Spleen (tissue), 11 donors: ENCODE data around the gene GIMD1. TPM values are rescaled to one million over a fixed set of nuclear protein-coding genes. Genes with fewer than 3 reads are reported as not detected.

Source experiments
- DNase-seq: peaks from one replicate; pipeline ENCODE4 v3.0.0-alpha.2; 2020
- H3K27ac ChIP-seq, 8 donors: fragments of 200-600 bp; sonication (generic) in 7 of 8; 1 replicate in 4 of 8; 2 replicates in 4 of 8; pipeline versions ENCODE4 v1.5.0 to v1.8.0; 2016 to 2021; ENCODE audit warnings: inconsistent platforms in 4 of 8, mild to moderate bottlenecking in 4 of 8, moderate library complexity in 1 of 8
- H3K27me3 ChIP-seq, 7 donors: fragments of 200-600 bp; sonication (generic) in 6 of 7; replicated peaks in 1 of 7; 1 replicate in 4 of 7; 2 replicates in 3 of 7; pipeline versions ENCODE4 v1.5.0 to v1.8.0; 2016 to 2021; ENCODE audit warnings: inconsistent platforms in 3 of 7, mild to moderate bottlenecking in 1 of 7
- H3K36me3 ChIP-seq, 6 donors: fragments of 200-600 bp; sonication (generic) in 5 of 6; 1 replicate in 4 of 6; 2 replicates in 2 of 6; pipeline versions ENCODE4 v1.5.0 to v1.8.0; 2016 to 2021; ENCODE audit warnings: inconsistent platforms in 2 of 6
- H3K4me1 ChIP-seq, 6 donors: fragments of 200-600 bp; sonication (generic) in 5 of 6; 1 replicate in 3 of 6; 2 replicates in 3 of 6; pipeline versions ENCODE4 v1.5.0 to v1.8.0; 2016 to 2021; ENCODE audit warnings: inconsistent platforms in 3 of 6
- H3K4me3 ChIP-seq, 8 donors: fragments of 200-600 bp; sonication (generic) in 7 of 8; 1 replicate in 4 of 8; 2 replicates in 4 of 8; pipeline versions ENCODE4 v1.5.0 to v1.8.0; 2016 to 2021; ENCODE audit warnings: inconsistent platforms in 4 of 8, mild to moderate bottlenecking in 4 of 8, moderate library complexity in 2 of 8
- H3K9me3 ChIP-seq, 8 donors: fragments of 200-600 bp; sonication (generic) in 7 of 8; 1 replicate in 4 of 8; 2 replicates in 4 of 8; pipeline versions ENCODE4 v1.5.0 to v1.8.0; 2016 to 2021; ENCODE audit warnings: inconsistent platforms in 4 of 8
- POLR2A ChIP-seq, 3 donors: fragments of 450-650 bp; IDR thresholded peaks; one replicate each; pipeline ENCODE4 v1.5.1; 2017; ENCODE audit warnings: antibody characterized with exemption in 3 of 3, mild to moderate bottlenecking in 1 of 3
- POLR2AphosphoS5 ChIP-seq, 3 donors: sonication (generic); formaldehyde crosslinking; IDR thresholded peaks; one replicate each; pipeline ENCODE4 v1.5.1; 2017; ENCODE audit warnings: antibody characterized with exemption in 3 of 3
- WGBS, 5 donors: extraction: QIAGEN DNeasy Blood & Tissue Kit in 3 of 5; methylation state at CpG; one replicate each; pipeline versions ENCODE4 v1.1.5 to v1.1.7; 2013 to 2018; 5-methylcytosine and 5-hydroxymethylcytosine counted together
- intact Hi-C: fragments of 100-400 bp; cut with DNase I; formaldehyde crosslinking; loops from one replicate; pipeline ENCODE4 v1.15.0; 2023; ENCODE audit warnings: low total_unique reads
- polyA plus RNA-seq, 3 donors: library from polyadenylated mRNA; stranded (reverse); fragments of 200-250 nt; gene quantifications; one replicate each; pipeline ENCODE4 v1.2.1, GENCODE V29; 2013
- total RNA-seq, 7 donors: library from RNA; depleted of rRNA in 3 of 7; stranded (reverse); fragments of >200 nt in 3 of 7; fragmentation: NEBNext Ultra II Directional in 4 of 7; extraction: Animal tissue kit (Norgen Biotek cat#: 25700) in 4 of 7; gene quantifications; one replicate each; pipeline versions ENCODE4 v1.1.0 to v1.2.1, GENCODE V29; 2016 to 2021
- TF ChIP-seq, protein P1 (sequence below), 11 experiments: fragments of 200-600 bp in 7 of 11; fragments of 450-650 bp in 4 of 11; sonication (generic) in 4 of 11; IDR thresholded peaks in 8 of 11; conservative IDR thresholded peaks in 3 of 11; 1 replicate in 7 of 11; 2 replicates in 4 of 11; pipeline versions ENCODE4 v1.4.0 to v1.8.0; 2016 to 2021; ENCODE audit warnings: antibody characterized with exemption in 11 of 11, inconsistent platforms in 4 of 11, mild to moderate bottlenecking in 1 of 11
- donor health status: healthy with polysubstance abuse.
- donor health status: DM: no; HTN: no; CAD: no; lungs with moderate emphysema.
- donor health status: DM: no; HTN: no; CAD: no.
- donor health status: Bipolar disorder and iron deficiency.
- donor health status: healthy.
- donor health status: DM: no; HTN: no; CAD: no.
- donor health status: DM: yes; HTN: yes; CAD: no.

The GIMD1 gene
- total and polyA plus RNA-seq, 10 donors, result not detected

DNA sequence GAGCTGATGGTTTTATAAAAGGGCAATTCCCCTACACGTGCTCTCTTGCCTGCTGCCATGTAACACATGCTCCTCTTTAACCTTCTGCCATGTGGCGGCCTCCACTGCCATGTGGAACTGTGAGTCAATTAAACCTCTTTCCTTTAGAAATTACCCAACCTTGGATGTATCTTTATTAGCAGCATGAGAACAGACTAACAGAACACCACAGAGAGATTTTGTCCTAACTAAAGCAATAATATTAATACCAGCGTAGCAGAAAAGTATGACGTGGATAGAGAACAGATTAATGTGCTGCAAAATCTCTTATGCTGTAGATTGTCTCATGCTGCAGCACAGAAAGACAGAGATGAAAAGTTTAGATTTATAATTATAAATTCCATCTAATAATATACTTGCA, 29.1 kb downstream of the GIMD1 start:
- intact Hi-C loops, result no loop called here
- peaks cover 8 to 81% (median 49%) of the 10 kb centered on the region in 6 donors for H3K36me3 ChIP-seq
- no peak for TF ChIP-seq POLR2AphosphoS5 (IDR thresholded peaks at IDR 0.05)
- TF ChIP-seq, protein P1, sequence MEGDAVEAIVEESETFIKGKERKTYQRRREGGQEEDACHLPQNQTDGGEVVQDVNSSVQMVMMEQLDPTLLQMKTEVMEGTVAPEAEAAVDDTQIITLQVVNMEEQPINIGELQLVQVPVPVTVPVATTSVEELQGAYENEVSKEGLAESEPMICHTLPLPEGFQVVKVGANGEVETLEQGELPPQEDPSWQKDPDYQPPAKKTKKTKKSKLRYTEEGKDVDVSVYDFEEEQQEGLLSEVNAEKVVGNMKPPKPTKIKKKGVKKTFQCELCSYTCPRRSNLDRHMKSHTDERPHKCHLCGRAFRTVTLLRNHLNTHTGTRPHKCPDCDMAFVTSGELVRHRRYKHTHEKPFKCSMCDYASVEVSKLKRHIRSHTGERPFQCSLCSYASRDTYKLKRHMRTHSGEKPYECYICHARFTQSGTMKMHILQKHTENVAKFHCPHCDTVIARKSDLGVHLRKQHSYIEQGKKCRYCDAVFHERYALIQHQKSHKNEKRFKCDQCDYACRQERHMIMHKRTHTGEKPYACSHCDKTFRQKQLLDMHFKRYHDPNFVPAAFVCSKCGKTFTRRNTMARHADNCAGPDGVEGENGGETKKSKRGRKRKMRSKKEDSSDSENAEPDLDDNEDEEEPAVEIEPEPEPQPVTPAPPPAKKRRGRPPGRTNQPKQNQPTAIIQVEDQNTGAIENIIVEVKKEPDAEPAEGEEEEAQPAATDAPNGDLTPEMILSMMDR (IDR thresholded peaks at IDR 0.05 in 8 of 11, conservative IDR thresholded peaks at IDR 0.05 in 3 of 11), result no peak
- TF ChIP-seq POLR2A (IDR thresholded peaks at IDR 0.05), result no peak

DNA sequence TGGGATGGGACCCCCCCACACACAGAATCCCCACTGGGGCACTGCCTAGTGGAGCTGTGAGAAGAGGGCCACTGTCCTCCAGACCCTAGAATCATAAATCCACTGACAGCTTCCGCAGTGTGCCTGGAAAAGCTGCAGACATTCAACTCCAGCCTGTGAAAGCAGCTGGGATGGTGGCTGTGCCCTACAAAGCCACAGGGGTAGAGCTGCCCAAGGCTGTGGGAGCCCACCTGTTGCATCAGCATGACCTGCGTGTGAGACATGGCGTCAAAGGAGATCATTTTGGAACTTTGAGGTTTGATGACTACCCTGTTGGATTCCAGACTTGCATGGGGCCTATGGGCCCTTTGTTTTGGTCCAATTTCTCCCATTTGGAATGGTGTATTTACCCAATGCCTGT, 29.9 kb downstream of the GIMD1 start:
- intact Hi-C loops, result no loop called here
- Histone ChIP-seq H3K4me3 (no peak overlapping the region), H3K36me3 (peaks cover 8 to 82% (median 54%) of the 10 kb centered on the region in 6 donors), H3K9me3 (peaks cover 0 to 27% (median 16%) of the 10 kb centered on the region in 8 donors), H3K4me1 (peaks cover 0 to 17% (median 0%) of the 10 kb centered on the region in 6 donors), H3K27ac (no peak overlapping the region), H3K27me3 (no peaks in the 10 kb centered on the region)
- DNase-seq, result no peak
- no peak for TF ChIP-seq POLR2AphosphoS5 (IDR thresholded peaks at IDR 0.05)
- TF ChIP-seq, protein P1 (IDR thresholded peaks at IDR 0.05 in 8 of 11, conservative IDR thresholded peaks at IDR 0.05 in 3 of 11), result no peak
- no peak for TF ChIP-seq POLR2A (IDR thresholded peaks at IDR 0.05)
- WGBS, 5 donors, result 97 to 100% (median 98%) methylated on average over 3 of the region's 3 CpGs

More for the DNA sequence above, 29.1 kb downstream of the GIMD1 start:
- no peak overlapping the region for H3K4me3 ChIP-seq
- no peak overlapping the region for H3K27ac ChIP-seq
- H3K27me3 ChIP-seq, result no peaks in the 10 kb centered on the region
- no peak for DNase-seq
- peaks cover 0 to 27% (median 16%) of the 10 kb centered on the region in 8 donors for H3K9me3 ChIP-seq
- H3K4me1 ChIP-seq, result peaks cover 0 to 21% (median 0%) of the 10 kb centered on the region in 6 donors
- WGBS, 5 donors, result 89 to 99% (median 94%) methylated on average over 4 of the region's 4 CpGs

DNA sequence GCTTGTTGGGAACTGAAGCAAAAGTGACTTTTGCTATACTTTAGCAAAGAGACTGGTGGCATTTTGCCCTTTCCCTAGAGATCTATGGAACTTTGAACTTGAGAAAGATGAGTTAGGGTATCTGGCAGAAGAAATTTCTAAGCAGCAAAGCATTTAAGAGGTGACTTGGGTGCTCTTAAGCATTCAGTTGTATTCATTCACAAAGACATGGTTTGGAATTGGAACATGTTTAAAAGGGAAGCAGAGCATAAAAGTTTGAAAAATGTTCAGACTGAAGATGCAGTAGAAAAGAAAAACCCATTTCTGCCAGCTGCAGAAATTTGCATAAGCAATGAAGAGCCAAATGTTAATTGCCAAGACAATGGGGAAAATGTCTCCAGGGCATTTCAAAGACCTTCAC, 30.7 kb downstream of the GIMD1 start:
- Histone ChIP-seq H3K27ac (no peak overlapping the region), H3K4me3 (no peak overlapping the region), H3K36me3 (peaks cover 8 to 89% (median 61%) of the 10 kb centered on the region in 6 donors), H3K4me1 (peaks cover 0 to 17% (median 0%) of the 10 kb centered on the region in 6 donors), H3K9me3 (peaks cover 0 to 27% (median 16%) of the 10 kb centered on the region in 8 donors), H3K27me3 (no peaks in the 10 kb centered on the region)
- intact Hi-C loops, result no loop called here
- no peak for DNase-seq
- TF ChIP-seq, protein P1 (IDR thresholded peaks at IDR 0.05 in 8 of 11, conservative IDR thresholded peaks at IDR 0.05 in 3 of 11), result no peak
- TF ChIP-seq POLR2A (IDR thresholded peaks at IDR 0.05) (no peak), POLR2AphosphoS5 (IDR thresholded peaks at IDR 0.05) (no peak)

DNA sequence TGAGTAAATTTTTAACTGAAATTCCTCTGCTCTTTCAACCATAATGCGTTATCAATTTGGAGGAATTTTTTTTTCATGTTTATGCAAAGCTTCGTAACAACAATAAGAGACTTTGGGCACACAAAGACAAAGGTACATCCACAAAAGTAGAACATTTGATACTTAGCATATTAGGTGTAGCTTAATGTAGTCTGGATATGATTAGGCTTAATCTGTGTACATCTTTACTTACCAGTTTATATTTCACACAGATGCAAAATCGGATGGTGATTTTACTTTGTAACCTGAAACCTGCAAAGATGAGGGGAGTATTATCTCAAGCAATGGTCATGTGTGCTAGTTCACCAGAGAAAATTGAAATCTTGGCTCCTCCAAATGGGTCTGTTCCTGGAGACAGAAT, 32.0 kb downstream of the GIMD1 start:
- Histone ChIP-seq H3K4me3 (no peak overlapping the region), H3K27ac (no peak overlapping the region), H3K9me3 (peaks cover 0 to 27% (median 16%) of the 10 kb centered on the region in 8 donors), H3K4me1 (peaks cover 0 to 8% (median 0%) of the 10 kb centered on the region in 6 donors), H3K27me3 (no peaks in the 10 kb centered on the region), H3K36me3 (peaks cover 8 to 100% (median 72%) of the 10 kb centered on the region in 6 donors)
- no peak for DNase-seq
- intact Hi-C loops, result no loop called here
- 95 to 99% (median 98%) methylated on average over 3 of the region's 3 CpGs for WGBS, 5 donors
- TF ChIP-seq POLR2AphosphoS5 (IDR thresholded peaks at IDR 0.05) (no peak), POLR2A (IDR thresholded peaks at IDR 0.05) (no peak)
- TF ChIP-seq, protein P1 (IDR thresholded peaks at IDR 0.05 in 8 of 11, conservative IDR thresholded peaks at IDR 0.05 in 3 of 11), result no peak
